Activated naive CD4-positive, alpha-beta T cell treated with anti-CD3 and anti-CD28 coated beads, Interleukin-2, amount 50 U/mL, for 24 hours (primary cell): ENCODE data around the gene TMIGD3.

Experiments used
- H3K27ac Mint-ChIP-seq: one replicate; pipeline ENCODE4 v1.8.0; 2021; ENCODE audit warnings: mild to moderate bottlenecking, mixed read lengths
- H3K27me3 Mint-ChIP-seq: one replicate; pipeline ENCODE4 v1.8.0; 2021; ENCODE audit warnings: mixed read lengths
- H3K36me3 Mint-ChIP-seq: one replicate; pipeline ENCODE4 v1.8.0; 2021; ENCODE audit warnings: mixed read lengths
- H3K4me1 Mint-ChIP-seq: one replicate; pipeline ENCODE4 v1.8.0; 2021; ENCODE audit warnings: mixed read lengths
- H3K4me3 Mint-ChIP-seq: one replicate; pipeline ENCODE4 v1.8.0; 2021; ENCODE audit warnings: mild to moderate bottlenecking, mixed read lengths
- H3K9me3 Mint-ChIP-seq: one replicate; pipeline ENCODE4 v1.8.0; 2021; ENCODE audit warnings: mixed read lengths

Gene TMIGD3

GRCh38 chr1:111448918-111449702, 54.3 kb downstream of the TMIGD3 start, which contains the start of the genes ATP5PB and WDR77:
ATP5PB (plus strand) TSS chr1:111449464; CDS start chr1:111449542, 78 bp downstream.
WDR77 (minus strand) TSS chr1:111449256; CDS start chr1:111449169, 87 bp downstream.
- peak within 1 kb of the TSS; percentile 99 for H3K27ac Mint-ChIP-seq
- peaks cover 36% of the 10 kb centered on the region for H3K36me3 Mint-ChIP-seq
- H3K27me3 Mint-ChIP-seq, result no peaks in the 10 kb centered on the region
- no peaks in the 10 kb centered on the region for H3K9me3 Mint-ChIP-seq
- H3K4me1 Mint-ChIP-seq, result peaks cover 90% of the 10 kb centered on the region
- peak within 1 kb of the TSS; percentile 100 for H3K4me3 Mint-ChIP-seq

DNA sequence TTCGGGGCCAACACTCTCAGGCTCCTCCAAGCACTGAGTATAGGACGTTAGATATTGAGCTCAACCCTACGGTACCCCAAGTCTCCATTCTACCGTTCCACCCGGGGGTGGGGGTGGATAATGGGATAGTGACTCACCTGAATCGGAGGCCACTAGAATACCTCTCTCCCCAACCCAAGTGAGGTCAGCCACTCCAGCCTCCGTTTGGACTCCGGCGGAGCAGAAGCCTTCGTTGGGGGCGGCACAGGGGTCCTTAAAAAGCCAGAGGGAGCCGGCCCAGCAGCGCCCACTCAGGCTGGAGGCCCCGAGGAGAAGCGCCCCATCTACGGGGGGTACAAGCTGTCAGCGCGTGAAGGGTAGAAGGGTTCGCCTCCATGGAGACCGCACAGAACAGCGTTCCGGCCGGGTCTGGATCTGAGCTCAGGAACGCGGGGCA, 54.9 kb downstream of the TMIGD3 start:
- Mint-ChIP-seq H3K4me3 (peak overlapping the region; percentile 100), H3K36me3 (peaks cover 41% of the 10 kb centered on the region), H3K27ac (peak overlapping the region; percentile 90), H3K9me3 (no peaks in the 10 kb centered on the region), H3K27me3 (no peaks in the 10 kb centered on the region), H3K4me1 (peaks cover 90% of the 10 kb centered on the region)

DNA sequence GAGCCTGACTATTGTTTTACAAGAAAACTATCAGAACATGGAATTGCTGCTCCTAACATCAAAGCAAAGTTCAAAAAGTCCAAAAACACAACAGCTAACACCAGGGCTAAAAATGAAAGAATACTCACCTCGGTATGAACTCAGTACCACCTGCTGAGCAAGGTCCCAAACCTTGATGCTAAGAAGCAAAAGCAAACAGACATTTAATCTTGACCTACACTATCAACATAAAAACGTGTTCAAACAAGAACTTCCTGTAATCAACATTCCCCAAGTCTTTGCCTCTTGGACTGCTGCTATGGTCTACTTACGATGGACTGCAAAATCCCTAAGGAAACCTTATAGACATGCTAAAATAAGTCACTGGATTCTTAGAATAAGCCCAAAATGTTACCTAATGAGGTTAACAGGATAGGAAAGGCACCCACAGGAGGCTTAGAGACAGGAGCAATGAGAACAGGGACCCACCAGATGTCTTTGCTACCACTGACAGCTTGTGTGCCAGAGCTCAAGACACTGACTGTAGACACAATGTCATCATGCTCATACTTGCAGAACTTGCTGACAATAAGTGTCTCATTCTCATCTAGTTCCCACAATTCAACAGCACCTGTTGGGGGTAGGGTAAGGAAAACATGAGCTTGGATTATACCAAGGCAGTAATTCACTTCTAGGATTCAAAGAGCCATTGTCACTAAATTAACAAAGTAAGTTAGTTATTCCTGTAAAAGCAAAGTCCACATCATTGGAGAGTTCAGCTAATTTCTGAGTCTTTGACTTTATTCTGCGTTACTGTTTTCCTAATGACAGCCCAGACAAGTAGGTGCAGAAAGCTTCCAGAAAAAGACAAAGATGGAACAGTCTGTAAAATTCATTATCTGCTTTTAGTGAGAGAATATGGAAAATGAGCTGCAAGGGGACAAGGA, 56.2 kb downstream of the TMIGD3 start:
- peaks cover 87% of the 10 kb centered on the region for H3K4me1 Mint-ChIP-seq
- no peaks in the 10 kb centered on the region for H3K9me3 Mint-ChIP-seq
- peak overlapping the region; percentile 8 for H3K27ac Mint-ChIP-seq
- peaks cover 42% of the 10 kb centered on the region for H3K36me3 Mint-ChIP-seq
- peak overlapping the region; percentile 100 for H3K4me3 Mint-ChIP-seq
- no peaks in the 10 kb centered on the region for H3K27me3 Mint-ChIP-seq

GRCh38 chr1:111446546-111446945, 56.9 kb downstream of the TMIGD3 start:
- H3K4me1 Mint-ChIP-seq, result peaks cover 87% of the 10 kb centered on the region
- peaks cover 40% of the 10 kb centered on the region for H3K36me3 Mint-ChIP-seq
- H3K27ac Mint-ChIP-seq, result peak overlapping the region; percentile 8
- H3K4me3 Mint-ChIP-seq, result peak overlapping the region; percentile 100
- H3K9me3 Mint-ChIP-seq, result no peaks in the 10 kb centered on the region
- no peaks in the 10 kb centered on the region for H3K27me3 Mint-ChIP-seq

GRCh38 chr1:111444031-111444430, 59.4 kb downstream of the TMIGD3 start:
- H3K9me3 Mint-ChIP-seq, result no peaks in the 10 kb centered on the region
- H3K4me3 Mint-ChIP-seq, result no peak overlapping the region
- no peaks in the 10 kb centered on the region for H3K27me3 Mint-ChIP-seq
- H3K27ac Mint-ChIP-seq, result peak overlapping the region; percentile 66
- H3K36me3 Mint-ChIP-seq, result peaks cover 40% of the 10 kb centered on the region
- H3K4me1 Mint-ChIP-seq, result peaks cover 74% of the 10 kb centered on the region

GRCh38 chr1:111442457-111442856, 61.0 kb downstream of the TMIGD3 start:
- Mint-ChIP-seq H3K4me3 (no peak overlapping the region), H3K27me3 (no peaks in the 10 kb centered on the region), H3K36me3 (peaks cover 33% of the 10 kb centered on the region), H3K27ac (peak overlapping the region; percentile 55), H3K4me1 (peaks cover 63% of the 10 kb centered on the region), H3K9me3 (no peaks in the 10 kb centered on the region)

DNA sequence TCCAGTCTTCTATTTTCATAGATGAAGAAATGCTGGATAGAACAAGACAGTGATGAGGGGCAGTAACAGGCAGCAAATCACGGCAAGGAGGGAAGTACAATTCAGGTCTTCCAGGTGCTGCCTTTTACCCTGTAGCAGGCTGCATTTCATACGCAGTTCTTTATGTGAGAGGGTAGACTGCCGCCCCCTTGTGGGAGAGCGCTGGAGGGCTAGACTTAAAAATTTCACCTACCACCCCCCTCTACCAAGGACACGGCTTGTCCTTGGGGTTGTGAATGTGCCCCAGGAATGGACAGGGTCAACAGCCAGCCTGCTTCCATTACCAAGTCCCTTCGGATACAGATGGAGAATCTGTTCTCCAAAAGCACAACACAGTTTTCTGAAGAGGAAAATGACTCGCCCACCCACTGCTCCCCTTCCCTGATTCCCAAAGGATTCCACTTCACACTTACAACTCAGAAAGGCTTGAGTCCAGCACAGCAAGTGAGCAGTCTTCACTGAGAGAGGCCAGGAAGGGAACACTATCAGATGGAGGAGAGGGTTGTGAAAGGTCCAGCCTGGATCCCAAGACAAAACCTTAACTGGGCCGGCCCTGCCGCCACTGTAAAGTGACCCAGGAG, 61.8 kb downstream of the TMIGD3 start:
- Mint-ChIP-seq H3K4me3 (no peak overlapping the region), H3K27me3 (no peaks in the 10 kb centered on the region), H3K27ac (no peak overlapping the region), H3K9me3 (no peaks in the 10 kb centered on the region), H3K4me1 (peaks cover 55% of the 10 kb centered on the region), H3K36me3 (peaks cover 29% of the 10 kb centered on the region)

DNA sequence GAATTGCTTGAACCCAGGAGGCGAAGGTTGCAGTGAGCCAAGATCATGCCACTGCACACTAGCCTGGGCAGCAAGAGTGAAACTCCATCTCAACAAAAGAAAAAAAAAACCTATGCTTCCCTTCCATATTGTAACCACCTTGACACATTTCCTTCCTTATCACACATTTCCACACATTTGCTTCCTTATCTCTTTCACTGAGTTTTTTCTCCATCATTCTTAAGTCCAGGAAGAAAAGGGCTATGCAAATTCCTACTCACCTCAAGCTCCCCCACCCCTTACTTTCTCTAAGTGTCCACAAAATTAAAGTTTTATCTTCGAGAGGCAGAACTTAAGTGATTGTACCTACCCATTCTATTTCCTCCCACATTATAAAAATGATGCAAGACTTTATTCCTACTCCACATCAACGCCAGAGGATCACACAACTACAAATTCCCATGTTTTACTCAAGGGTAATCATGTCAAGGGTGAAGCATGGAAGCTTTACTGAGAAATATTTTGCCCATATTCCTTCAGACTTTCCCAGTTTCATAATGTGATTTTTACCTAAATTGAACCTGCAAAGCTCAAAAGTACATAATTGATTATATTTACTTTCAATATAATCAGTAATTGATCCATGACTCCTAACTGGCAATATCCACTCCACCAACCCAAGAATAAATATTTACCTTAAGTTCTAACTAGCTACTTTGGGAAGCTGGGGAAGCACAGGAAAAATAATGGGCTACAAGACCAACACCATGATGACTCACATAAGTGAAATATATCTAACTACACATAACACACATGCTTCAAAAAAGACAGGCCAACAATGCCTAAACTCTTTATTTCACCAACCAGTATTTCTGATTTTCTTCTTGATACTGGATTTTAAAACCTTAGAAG, 63.7 kb downstream of the TMIGD3 start:
- Mint-ChIP-seq H3K36me3 (peaks cover 21% of the 10 kb centered on the region), H3K27me3 (no peaks in the 10 kb centered on the region), H3K4me1 (peaks cover 39% of the 10 kb centered on the region)

DNA sequence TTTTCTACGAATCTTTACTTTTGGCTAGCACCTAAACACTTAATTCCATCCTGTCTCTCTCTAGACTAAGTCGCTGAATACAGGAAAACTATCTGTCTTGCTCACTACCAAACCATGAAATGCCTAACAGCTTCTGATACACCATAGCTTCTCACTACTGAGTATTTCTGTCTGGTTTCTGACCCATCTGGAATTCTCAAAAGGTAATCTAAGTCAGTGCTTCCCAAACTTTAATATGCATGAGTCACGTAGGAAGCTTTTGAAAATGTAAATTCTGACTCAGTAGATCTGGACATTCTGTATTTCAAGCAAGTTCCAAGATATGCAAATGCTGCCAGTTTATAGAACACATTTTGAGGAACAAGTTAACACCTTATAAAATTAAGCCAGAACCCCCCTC, 66.7 kb downstream of the TMIGD3 start:
- Mint-ChIP-seq H3K27ac (no peak overlapping the region), H3K9me3 (no peaks in the 10 kb centered on the region), H3K36me3 (peaks cover 11% of the 10 kb centered on the region), H3K4me1 (peaks cover 12% of the 10 kb centered on the region), H3K27me3 (no peaks in the 10 kb centered on the region), H3K4me3 (no peak overlapping the region)

More for the DNA sequence above, 63.7 kb downstream of the TMIGD3 start:
- Mint-ChIP-seq H3K9me3 (no peaks in the 10 kb centered on the region), H3K27ac (no peak overlapping the region), H3K4me3 (no peak overlapping the region)
